Endodermal cell (in vitro differentiated cells): ENCODE measurements around the gene SSTR5. TPM values are rescaled to one million over a fixed set of nuclear protein-coding genes. Genes with fewer than 3 reads are reported as not detected.

ENCODE experiments used
- DNase-seq: peaks from one replicate; pipeline ENCODE4 v3.0.0-alpha.2; 2017
- H3K27ac ChIP-seq: 2 replicates; pipeline ENCODE4 v1.5.1; 2013; ENCODE audit warnings: mild to moderate bottlenecking, low read depth, low read length, moderate library complexity
- H3K27me3 ChIP-seq: 2 replicates; pipeline ENCODE4 v1.6.1; 2013; ENCODE audit warnings: mild to moderate bottlenecking, low read length, moderate library complexity; ENCODE audit not compliant: insufficient read depth, control insufficient read depth, poor library complexity, severe bottlenecking
- H3K36me3 ChIP-seq: 2 replicates; pipeline ENCODE4 v1.7.0; 2013; ENCODE audit warnings: mild to moderate bottlenecking, low read length, moderate library complexity; ENCODE audit not compliant: control insufficient read depth, insufficient read depth
- H3K4me1 ChIP-seq: one replicate; pipeline ENCODE4 v1.7.0; 2013; ENCODE audit warnings: low read length; ENCODE audit not compliant: control insufficient read depth, insufficient read depth
- H3K4me3 ChIP-seq: 2 replicates; pipeline ENCODE4 v1.5.1; 2013; ENCODE audit warnings: mild to moderate bottlenecking, low read length, moderate library complexity
- H3K9ac ChIP-seq: 2 replicates; pipeline ENCODE4 v1.6.1; 2013; ENCODE audit warnings: mild to moderate bottlenecking, low read length, moderate library complexity; ENCODE audit not compliant: poor library complexity, severe bottlenecking; ENCODE audit errors: extremely low read depth
- H3K9me3 ChIP-seq: 2 replicates; pipeline ENCODE4 v1.6.1; 2013; ENCODE audit warnings: mild to moderate bottlenecking, low read length, moderate library complexity; ENCODE audit not compliant: control insufficient read depth
- H3K27ac Mint-ChIP-seq: 2 replicates; pipeline ENCODE4 v1.8.0; 2020; ENCODE audit warnings: mixed read lengths
- H3K27me3 Mint-ChIP-seq: 2 replicates; pipeline ENCODE4 v1.8.0; 2021; ENCODE audit warnings: mild to moderate bottlenecking, mixed read lengths; ENCODE audit not compliant: insufficient read depth
- H3K36me3 Mint-ChIP-seq: 2 replicates; pipeline ENCODE4 v1.8.0; 2020; ENCODE audit warnings: low read depth, mixed read lengths
- H3K4me1 Mint-ChIP-seq: 2 replicates; pipeline ENCODE4 v1.8.0; 2020; ENCODE audit warnings: mixed read lengths
- H3K4me3 Mint-ChIP-seq: 2 replicates; pipeline ENCODE4 v1.8.0; 2020; ENCODE audit warnings: mild to moderate bottlenecking, moderate library complexity, mixed read lengths
- H3K9me3 Mint-ChIP-seq: 2 replicates; pipeline ENCODE4 v1.8.0; 2020; ENCODE audit warnings: mild to moderate bottlenecking, mixed read lengths
- WGBS, 2 experiments: methylation state at CpG; one replicate each; pipeline versions ENCODE4 v1.1.5 to v1.1.7; 2013; ENCODE audit warnings: missing lambda C conversion rate in 2 of 2, mixed read lengths in 1 of 2; ENCODE audit not compliant: insufficient coverage in 1 of 2, insufficient read length in 1 of 2; 5-methylcytosine and 5-hydroxymethylcytosine counted together
- total RNA-seq, 2 donors: library from RNA; stranded (reverse); fragmentation: NEBNext Ultra II Directional in 1 of 2; extraction: Animal tissue kit (Norgen Biotek cat#: 25700) in 1 of 2; gene quantifications; 2 replicates in 1 of 2; 3 replicates in 1 of 2; pipeline ENCODE4 v1.2.1, GENCODE V29; 2021
- TF ChIP-seq, protein P1 (sequence below): fragments of 200-600 bp; sonication (generic); conservative IDR thresholded peaks from 2 replicates; pipeline ENCODE4 v1.5.0; 2021; ENCODE audit warnings: antibody characterized with exemption, mild to moderate bottlenecking

Gene SSTR5
- total RNA-seq, 2 donors from 2014 or later = 0.64 to 1.3 TPM

DNA sequence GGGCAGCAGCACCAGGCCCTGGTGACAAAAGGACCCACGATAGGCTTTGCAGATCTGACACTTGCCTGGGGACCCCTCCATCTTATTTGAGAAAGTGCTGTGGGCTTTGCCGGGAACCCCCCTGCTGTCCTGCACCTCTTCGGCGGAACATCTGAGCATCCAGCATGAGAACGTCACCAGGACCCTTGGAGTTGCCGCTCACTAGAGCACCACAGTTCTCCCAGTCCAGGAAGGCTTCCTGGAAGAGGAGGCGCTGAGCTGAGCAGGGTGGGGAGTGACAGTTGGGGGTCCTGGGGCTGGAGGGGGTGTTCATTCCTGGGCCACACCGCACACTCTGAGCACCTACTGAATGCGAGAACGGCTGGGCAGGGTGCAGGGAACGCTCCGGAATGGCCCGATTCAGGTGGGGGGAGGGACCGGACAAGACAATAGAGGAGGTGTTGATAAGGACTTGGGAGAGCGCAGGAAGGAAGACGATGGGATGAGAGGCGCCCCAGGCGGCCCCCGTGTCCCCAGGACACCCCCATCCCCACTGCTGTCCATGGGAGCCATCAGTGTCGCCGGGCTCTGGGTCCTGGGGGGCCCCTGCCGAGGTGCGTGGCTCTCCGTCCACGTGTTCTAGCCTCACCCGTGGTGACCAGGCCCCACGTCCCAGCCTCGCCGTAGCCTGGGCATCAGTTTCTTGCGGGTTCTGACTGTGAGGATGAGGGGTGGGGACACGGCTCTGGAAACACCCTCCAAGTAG lies 55.6 kb downstream of the SSTR5 start:
- Histone ChIP-seq H3K9me3 (no peaks in the 10 kb centered on the region), H3K27ac (no peak overlapping the region), H3K4me3 (no peak overlapping the region), H3K4me1 (no peaks in the 10 kb centered on the region), H3K27me3 (no peaks in the 10 kb centered on the region), H3K36me3 (no peaks in the 10 kb centered on the region), H3K9ac (no peak overlapping the region)
- H3K27ac Mint-ChIP-seq = no peak overlapping the region
- H3K9me3 Mint-ChIP-seq = no peaks in the 10 kb centered on the region
- TF ChIP-seq, protein P1, sequence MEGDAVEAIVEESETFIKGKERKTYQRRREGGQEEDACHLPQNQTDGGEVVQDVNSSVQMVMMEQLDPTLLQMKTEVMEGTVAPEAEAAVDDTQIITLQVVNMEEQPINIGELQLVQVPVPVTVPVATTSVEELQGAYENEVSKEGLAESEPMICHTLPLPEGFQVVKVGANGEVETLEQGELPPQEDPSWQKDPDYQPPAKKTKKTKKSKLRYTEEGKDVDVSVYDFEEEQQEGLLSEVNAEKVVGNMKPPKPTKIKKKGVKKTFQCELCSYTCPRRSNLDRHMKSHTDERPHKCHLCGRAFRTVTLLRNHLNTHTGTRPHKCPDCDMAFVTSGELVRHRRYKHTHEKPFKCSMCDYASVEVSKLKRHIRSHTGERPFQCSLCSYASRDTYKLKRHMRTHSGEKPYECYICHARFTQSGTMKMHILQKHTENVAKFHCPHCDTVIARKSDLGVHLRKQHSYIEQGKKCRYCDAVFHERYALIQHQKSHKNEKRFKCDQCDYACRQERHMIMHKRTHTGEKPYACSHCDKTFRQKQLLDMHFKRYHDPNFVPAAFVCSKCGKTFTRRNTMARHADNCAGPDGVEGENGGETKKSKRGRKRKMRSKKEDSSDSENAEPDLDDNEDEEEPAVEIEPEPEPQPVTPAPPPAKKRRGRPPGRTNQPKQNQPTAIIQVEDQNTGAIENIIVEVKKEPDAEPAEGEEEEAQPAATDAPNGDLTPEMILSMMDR = no peak
- no peak overlapping the region for H3K4me3 Mint-ChIP-seq
- no peaks in the 10 kb centered on the region for H3K36me3 Mint-ChIP-seq
- H3K27me3 Mint-ChIP-seq = no peaks in the 10 kb centered on the region
- WGBS, 2 experiments = 90 to 94% methylated on average over 12 to 31 of the region's 31 CpGs
- DNase-seq = no peak
- H3K4me1 Mint-ChIP-seq = no peaks in the 10 kb centered on the region

DNA sequence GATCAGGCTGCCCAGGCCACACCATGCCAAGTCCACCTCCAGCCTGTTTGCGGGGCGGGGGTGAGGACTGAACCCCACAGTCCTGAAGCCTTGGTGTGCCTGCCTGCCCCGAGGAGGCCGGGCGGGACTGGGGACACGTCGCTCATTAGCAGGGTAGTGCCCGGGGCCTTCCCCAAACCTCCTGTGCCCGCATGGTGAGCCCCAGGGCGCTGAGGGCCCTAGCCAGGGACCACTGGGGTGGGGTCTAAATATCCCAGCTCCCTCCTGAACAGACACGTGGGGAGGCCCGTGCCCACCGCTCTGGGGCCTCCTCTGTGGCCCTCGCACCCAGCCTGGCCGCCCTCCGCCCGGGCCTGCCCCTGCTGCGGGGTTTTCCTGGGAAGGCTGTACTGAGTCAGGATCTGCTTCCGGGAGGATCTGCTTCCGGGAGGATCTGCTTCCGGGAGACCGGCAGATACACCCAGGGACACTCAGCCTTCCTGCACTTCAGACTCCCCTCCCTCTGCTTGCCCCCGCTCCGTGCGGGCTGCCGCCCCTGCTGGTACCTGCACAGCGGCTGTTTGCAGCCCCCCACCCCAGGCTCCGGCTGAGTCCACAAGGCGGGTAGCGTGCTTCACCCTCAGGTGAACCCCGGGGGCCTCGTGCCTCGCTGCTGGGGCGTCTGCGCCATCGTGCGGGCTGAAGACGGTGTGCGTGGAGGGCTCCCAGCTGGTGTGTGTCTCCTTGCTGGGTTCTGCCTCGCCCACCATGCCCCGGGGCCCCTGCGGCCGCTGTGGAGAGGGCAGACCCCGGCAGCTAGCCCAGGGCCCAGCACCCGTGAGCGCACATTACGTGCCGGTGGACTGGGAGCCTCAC lies 56.8 kb downstream of the SSTR5 start:
- Mint-ChIP-seq H3K9me3 (no peaks in the 10 kb centered on the region), H3K4me1 (no peaks in the 10 kb centered on the region), H3K27me3 (no peaks in the 10 kb centered on the region), H3K36me3 (no peaks in the 10 kb centered on the region), H3K27ac (no peak overlapping the region), H3K4me3 (no peak overlapping the region)
- no peak for DNase-seq
- no peak overlapping the region for H3K4me3 ChIP-seq
- no peak overlapping the region for H3K27ac ChIP-seq
- H3K36me3 ChIP-seq = no peaks in the 10 kb centered on the region
- no peaks in the 10 kb centered on the region for H3K27me3 ChIP-seq
- H3K4me1 ChIP-seq = no peaks in the 10 kb centered on the region
- no peaks in the 10 kb centered on the region for H3K9me3 ChIP-seq
- WGBS, 2 experiments = 92 to 98% methylated on average over 40 to 48 of the region's 48 CpGs
- no peak overlapping the region for H3K9ac ChIP-seq
- TF ChIP-seq, protein P1 = no peak

DNA sequence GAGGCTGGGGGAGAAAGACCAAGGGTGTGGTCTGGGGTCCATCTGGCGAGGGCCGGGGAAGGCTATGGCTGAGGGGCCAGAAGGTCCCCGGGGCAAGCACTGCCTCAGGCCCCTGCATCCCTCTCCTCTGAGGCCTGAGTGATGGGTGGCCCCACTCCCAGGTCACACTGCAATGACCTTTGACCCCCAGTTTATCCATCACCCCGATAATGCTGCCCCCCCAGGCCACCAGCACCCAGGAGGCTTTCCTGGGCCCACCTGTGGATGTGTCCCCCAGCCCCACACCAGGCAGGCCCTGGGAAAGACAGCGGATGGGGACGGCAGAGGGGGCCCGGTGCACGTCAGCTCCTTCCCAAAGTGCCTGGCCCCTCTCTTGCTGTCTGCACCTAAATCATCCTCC lies 57.8 kb downstream of the SSTR5 start:
- H3K9ac ChIP-seq = no peak overlapping the region
- no peak overlapping the region for H3K27ac ChIP-seq
- Mint-ChIP-seq H3K27me3 (no peaks in the 10 kb centered on the region), H3K4me1 (no peaks in the 10 kb centered on the region), H3K4me3 (no peak overlapping the region), H3K36me3 (no peaks in the 10 kb centered on the region), H3K27ac (no peak overlapping the region), H3K9me3 (no peaks in the 10 kb centered on the region)
- TF ChIP-seq, protein P1 = no peak
- no peaks in the 10 kb centered on the region for H3K9me3 ChIP-seq
- WGBS, 2 experiments = 96% methylated on average over 8 of the region's 8 CpGs; no CpG with 5 or more reads in 1 of the 2 experiments
- H3K4me3 ChIP-seq = no peak overlapping the region
- no peaks in the 10 kb centered on the region for H3K4me1 ChIP-seq
- no peaks in the 10 kb centered on the region for H3K27me3 ChIP-seq
- no peaks in the 10 kb centered on the region for H3K36me3 ChIP-seq
- DNase-seq = no peak

Other genes with a start within 250 kb of the SSTR5 start
- gene LMF1, start 101.8 kb upstream of the SSTR5 start, total RNA-seq = 10 to 100 TPM; 13.7 to 15.1 TPM
- gene SOX8, start 91.0 kb upstream of the SSTR5 start, total RNA-seq = 1 to 10 TPM in 1 of 2 donors, under 1 TPM in 1; 0.69 to 5.1 TPM
- under 1 TPM; 0.15 to 0.20 TPM for gene C1QTNF8, start 23.5 kb downstream of the SSTR5 start, total RNA-seq
- gene CACNA1H, start 80.4 kb downstream of the SSTR5 start, total RNA-seq = 10 to 100 TPM; 31.6 to 45.0 TPM
- gene TPSG1, start 152.5 kb downstream of the SSTR5 start, total RNA-seq = not detected
- not detected for gene TPSB2, start 157.4 kb downstream of the SSTR5 start, total RNA-seq
- gene TPSAB1, start 168.0 kb downstream of the SSTR5 start, total RNA-seq = not detected
- gene TPSD1, start 183.3 kb downstream of the SSTR5 start, total RNA-seq = not detected
- gene UBE2I, start 236.9 kb downstream of the SSTR5 start, total RNA-seq = 100 to 1,000 TPM; 250 to 294 TPM